GM04504 (cell line): ENCODE measurements around the gene GADD45B.
"Not testable (repeated sequence)": the region's sequence is repeated elsewhere in the genome, so short reads cannot be mapped to it uniquely, and the experiment has no call there.

Source experiments
- DNase-seq: peaks from one replicate; pipeline ENCODE4 v3.0.0-alpha.2; 2012; ENCODE audit warnings: low read depth

Gene GADD45B

DNA sequence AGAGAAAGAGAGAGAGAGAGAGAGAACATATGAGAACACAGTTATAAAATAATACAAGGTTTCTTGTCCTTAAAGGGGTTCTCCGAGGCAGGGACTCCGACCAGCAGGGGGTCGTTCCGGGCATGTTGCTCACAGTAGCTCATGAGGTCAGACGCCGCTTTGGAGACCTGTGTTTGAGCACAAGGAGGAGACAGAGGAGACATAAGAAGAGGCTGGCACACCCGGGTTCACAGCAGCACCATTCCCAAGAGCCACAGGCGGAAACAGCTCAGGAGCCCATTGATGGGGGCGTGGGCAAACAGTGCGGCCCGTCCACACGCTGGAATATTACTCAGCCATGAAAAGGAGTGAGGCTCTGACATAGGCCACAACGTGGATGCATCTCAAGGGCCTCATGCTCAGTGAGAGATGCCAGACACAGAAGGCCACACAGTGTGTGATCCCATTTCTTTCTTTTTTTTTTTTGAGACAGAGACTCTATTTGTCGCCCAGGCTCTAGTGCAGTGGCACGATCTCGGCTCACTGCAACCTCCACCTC, 39.1 kb downstream of the GADD45B start:
- DNase-seq: no peak

DNA sequence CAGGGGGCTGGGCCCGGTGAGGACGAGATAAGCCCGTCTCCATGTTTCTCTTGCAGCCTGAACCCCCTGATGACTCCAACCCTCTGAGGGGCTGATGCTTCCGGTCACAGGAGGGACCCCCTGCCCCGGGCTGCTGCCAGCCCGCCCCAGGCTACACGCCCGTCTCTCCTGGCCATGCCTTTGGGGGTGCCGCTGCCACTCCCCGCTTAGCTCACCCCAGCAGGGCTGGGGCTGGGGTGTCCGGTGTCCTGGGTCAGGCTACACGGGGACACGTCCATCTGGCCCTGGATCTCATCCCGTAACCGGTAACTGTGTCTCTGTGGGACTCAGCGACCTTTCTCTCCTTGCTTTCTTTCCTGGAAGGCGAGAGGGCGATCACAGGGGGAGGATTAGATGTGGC, 40.8 kb downstream of the GADD45B start:
- DNase-seq: no peak

DNA sequence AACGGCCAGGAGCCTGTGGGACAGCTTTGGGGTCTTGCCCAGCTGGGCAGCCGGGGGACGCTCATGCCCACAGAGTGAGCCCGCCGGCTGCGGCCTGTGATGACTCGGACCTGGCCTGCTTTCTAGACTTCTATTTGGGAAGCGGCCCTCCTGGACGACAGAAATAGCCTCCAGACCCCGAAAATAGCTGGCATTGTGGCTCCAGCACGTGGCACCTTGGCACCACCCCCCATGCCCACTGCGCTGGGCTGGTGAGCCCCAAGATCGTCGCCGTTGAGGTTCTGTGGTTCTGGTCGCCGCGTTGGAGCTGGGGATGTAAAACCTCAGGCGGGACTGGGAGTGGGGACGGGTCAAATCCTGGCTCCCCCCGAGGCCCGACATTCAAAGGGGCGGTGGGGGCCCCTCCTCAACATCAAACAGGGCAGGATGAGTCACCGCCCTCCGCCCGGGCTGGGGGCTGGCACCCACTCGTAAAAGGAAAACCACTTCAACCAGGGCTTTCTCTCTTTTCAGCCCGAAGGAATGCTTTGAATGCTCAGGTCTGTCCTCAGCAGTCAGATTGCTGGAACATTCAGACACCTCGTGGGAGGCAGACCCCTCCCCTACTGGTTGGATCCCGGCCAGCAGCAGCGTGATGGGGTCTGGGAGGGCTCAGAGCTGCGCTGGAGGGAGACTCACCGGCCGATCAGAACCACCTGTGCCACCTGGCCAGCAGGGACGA, 42.1 kb downstream of the GADD45B start:
- no peak for DNase-seq

DNA sequence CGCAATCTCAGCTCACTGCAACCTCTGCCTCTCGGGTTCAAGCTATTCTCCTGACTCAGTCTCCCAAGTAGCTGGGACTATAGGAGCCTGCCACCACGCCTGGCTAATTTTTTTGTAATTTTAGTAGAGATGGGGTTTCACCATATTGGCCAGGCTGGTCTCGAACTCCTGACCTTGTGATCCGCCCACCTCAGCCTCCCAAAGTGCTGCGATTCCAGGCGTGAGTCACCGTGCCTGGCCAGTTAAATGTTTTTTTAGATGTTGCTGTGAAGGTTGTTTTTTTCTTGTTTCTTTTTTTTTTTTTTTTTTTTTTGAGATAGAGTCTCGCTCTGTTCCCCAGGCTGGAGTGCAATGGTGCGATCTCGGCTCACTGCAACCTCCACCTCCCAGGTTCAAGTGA, 42.9 kb downstream of the GADD45B start:
- not testable (repeated sequence) for DNase-seq

DNA sequence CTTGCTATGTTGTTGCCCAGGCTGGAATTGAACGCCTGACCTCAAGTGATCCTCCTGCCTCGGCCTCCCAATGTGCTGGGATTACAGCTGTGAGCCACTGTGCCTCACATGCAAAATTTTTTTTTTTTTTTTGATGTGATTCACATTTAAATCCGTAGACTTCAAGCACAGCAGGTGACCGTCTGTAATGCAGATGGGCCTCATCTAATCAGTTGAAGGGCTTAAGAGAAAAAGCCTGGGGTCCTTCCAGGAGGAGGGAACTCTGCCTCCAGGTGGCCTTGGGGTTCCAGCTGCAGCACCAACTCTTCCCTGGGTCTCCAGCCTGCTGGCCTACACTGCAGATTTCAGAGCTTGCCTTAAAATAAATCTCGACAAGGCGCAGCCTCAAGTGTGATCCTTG, 43.6 kb downstream of the GADD45B start:
- no peak for DNase-seq

DNA sequence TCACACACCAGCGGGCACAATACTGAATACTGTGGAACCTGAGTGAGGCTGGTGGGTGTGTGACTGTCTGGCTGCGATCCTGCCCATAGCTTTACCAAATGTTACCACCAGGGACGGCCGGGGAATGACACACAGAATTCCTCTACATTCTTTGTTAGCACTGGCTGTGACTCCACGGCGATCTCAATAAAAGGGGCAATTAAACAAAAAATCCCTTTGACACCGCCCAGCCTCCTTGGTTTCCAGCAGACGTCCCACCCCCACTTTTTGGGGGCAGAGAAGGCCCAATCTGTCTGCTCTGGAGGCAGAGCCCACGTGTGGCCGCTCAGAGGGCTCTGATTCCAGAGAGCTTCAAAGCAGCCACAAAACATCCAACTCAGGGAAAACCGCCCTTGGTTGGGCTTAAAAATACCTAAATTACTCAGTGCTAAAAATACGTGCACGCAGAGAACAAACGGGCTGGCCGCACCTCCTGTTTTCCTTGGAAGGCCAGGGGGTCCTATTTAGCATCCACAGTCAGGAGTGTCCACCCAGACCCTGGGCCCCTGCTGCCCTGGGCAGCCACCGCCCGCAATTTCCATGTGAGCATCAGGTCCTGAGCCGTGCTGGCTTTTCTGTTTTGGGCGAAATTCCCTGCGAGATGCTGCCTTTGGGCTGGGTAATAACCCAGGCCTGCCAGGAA, 47.8 kb downstream of the GADD45B start:
- DNase-seq: no peak

DNA sequence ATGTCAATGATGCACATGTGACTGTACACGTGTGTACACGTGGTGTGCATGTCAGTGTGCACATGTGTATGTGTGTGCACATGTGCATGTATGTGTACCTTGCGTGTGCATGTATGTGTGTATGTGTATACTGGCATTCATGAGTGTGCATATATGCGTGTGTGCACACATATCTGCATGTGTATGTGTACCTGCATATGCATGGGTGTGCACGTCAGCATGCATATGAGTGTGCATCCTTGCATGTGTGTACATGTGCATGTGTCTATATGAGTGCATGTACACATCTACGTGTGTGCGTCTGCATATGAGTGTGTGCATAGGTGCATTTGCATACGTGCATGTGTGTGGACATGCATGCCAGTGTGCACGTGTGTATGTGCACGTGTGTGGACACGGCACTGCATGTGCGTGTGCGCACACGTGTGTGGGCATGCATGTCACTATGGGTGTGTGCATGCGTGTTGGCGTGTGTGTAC, 48.5 kb downstream of the GADD45B start:
- DNase-seq: no peak

DNA sequence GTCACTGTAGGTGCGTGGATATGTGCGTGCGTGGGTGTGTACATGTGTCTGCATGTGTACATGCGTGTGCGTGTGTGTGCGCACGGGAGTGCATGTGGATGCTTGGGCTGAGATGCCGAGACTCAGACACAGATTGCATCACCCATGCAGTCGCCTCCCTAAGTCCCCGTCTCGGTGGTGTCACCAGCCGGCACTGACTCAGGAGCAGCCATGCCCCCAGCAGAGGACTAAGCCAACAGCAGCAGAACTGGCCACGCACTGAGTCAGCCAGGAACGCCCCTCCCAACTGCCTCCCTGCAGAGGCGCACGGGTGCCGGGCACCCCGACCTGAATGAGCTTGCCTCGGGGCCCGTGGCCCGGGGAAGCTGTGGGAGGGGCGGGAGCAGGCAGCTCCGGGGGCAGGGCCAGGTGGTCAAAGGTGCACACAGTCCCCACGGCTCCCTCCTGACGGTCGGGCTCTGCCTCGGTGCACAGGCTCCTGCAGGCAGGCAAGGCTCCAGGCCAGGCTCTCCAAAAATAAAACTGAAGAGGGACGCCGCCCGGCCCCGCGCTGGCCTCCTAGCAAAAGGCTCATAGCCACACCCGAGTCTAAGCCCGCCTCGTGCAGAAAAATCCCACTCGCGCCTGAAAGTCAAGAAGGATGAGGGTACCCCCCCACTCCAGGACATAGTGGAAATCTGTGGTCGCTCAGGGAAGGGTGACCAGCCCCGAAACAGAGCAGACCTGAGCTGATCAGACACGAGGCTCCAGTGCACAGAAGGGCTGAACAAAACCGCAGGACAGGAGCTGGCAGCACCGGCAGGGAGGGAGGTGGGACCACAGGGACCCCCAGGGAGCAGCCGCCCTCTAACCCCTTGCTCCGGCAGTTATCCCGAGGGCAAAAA, 49.2 kb downstream of the GADD45B start:
- no peak for DNase-seq

DNA sequence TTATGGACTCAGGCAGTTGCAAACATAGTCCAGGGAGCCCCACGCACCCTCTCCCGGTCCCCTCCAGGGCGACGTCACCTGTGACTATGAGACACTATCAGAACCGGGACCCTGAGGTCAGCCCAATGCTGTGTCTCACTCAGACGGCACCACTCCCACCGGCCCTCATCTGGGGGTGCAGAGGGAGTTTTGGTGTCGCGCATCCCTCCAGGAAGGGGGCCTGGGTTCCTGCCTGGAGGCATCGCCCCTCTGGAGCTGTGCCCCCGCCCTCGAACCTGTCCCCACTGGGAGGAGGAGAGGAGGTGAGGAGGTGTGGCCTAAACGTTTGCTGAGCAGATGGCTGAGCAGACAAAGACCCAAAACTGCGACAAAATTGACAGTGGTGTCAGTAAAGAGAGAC, 51.2 kb downstream of the GADD45B start:
- DNase-seq: no peak

DNA sequence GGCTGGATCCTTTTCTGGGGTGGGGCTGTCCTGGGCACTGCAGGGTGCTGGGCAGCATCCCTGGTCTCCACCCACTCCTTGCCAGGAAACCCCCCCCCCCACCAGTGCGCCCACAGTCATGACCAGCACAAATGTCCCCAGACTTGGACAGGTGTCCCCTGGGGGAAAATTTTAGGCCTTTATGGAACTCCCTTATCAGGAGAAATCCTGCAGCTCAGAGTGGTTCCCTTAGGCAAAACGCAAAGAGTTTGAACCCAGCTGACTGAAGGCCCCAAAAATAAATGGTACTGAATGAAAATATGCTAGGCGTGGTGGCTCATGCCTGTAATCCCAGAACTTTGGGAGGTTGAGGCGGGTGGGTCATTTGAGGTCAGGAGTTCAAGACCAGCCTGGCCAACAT, 51.8 kb downstream of the GADD45B start:
- DNase-seq: no peak
